A549 (cell line): Measurements from ENCODE around the gene TMEM120B. TPM values are rescaled to one million over a fixed set of nuclear protein-coding genes. Genes with fewer than 3 reads are reported as not detected.

Source experiments
- ATAC-seq, 2 experiments: fragments of 200-7000 bp in 1 of 2; fragments of >200 bp in 1 of 2; cut with Nextera tagmentation in 1 of 2; cut with Tn5 transposase in 1 of 2; 3 replicates each; pipeline versions ENCODE4 v1.8.0 to v1.9.1; 2018 to 2020; ENCODE audit warnings: mild to moderate bottlenecking in 1 of 2, moderate library complexity in 1 of 2
- CTCF ChIA-PET: fragments of 300-600 bp; sonication (Branson Sonifier 250); formaldehyde crosslinking; extraction: SDS; loops from one replicate; lab custom pipeline; 2021; ENCODE audit warnings: antibody characterized with exemption, inconsistent platforms; lab: Yijun Ruan, JAX
- POLR2A ChIA-PET: fragments of 350-600 bp; formaldehyde crosslinking; extraction: SDS; loops from one replicate; lab custom pipeline; 2021; ENCODE audit warnings: antibody characterized with exemption, inconsistent platforms; lab: Yijun Ruan, JAX
- DNase-seq, 2 experiments: peaks; one replicate each; pipeline versions ENCODE4 v3.0.0 to v3.0.0-alpha.2; 2011 to 2016; ENCODE audit warnings: low read depth in 1 of 2, low spot score in 1 of 2
- FAIRE-seq: peaks from 2 replicates; lab custom pipeline; 2011; peaks lifted over from hg19 to GRCh38; lab: Jason Lieb, UNC
- H3K27ac ChIP-seq, 2 experiments: fragments of >200 bp; sonication (Bioruptor Twin); formaldehyde crosslinking; 3 replicates each; pipeline ENCODE4 v1.5.1; 2016 to 2017
- H3K4me1 ChIP-seq: fragments of >200 bp; sonication (Bioruptor Twin); formaldehyde crosslinking; 3 replicates; pipeline ENCODE4 v1.6.1; 2016
- H3K4me2 ChIP-seq: fragments of >200 bp; sonication (Bioruptor Twin); formaldehyde crosslinking; 3 replicates; pipeline ENCODE4 v1.6.1; 2016
- H3K4me3 ChIP-seq: fragments of >200 bp; sonication (Bioruptor Twin); formaldehyde crosslinking; 3 replicates; pipeline ENCODE4 v1.5.1; 2016
- H3K9me3 ChIP-seq: fragments of >200 bp; sonication (Bioruptor Twin); formaldehyde crosslinking; 3 replicates; pipeline ENCODE4 v1.6.1; 2016
- CBX8 ChIP-seq: fragments of 200-600 bp; sonication (generic); IDR thresholded peaks from 2 replicates; pipeline ENCODE4 v1.6.1; 2016
- CHD4 ChIP-seq: fragments of 200-600 bp; sonication (generic); IDR thresholded peaks from 2 replicates; pipeline ENCODE4 v1.6.1; 2016; ENCODE audit warnings: antibody characterized with exemption, mild to moderate bottlenecking, borderline replicate concordance
- EHF ChIP-seq: fragments of 250-450 bp; sonication (Bioruptor Pico); IDR thresholded peaks from 2 replicates; pipeline ENCODE4 v1.5.0; 2020; ENCODE audit warnings: mild to moderate bottlenecking
- FOSB ChIP-seq: fragments of 250-450 bp; sonication (Bioruptor Pico); IDR thresholded peaks from 2 replicates; pipeline ENCODE4 v1.5.0; 2020; ENCODE audit warnings: mild to moderate bottlenecking, moderate library complexity
- FOSL2 ChIP-seq, 2 experiments: fragments of 450-650 bp in 1 of 2; fragments of >200 bp in 1 of 2; sonication (Bioruptor Twin) in 1 of 2; formaldehyde crosslinking; IDR thresholded peaks; 2 replicates each; pipeline versions ENCODE4 v1.5.0 to v1.6.1; 2016 to 2020; ENCODE audit warnings: mild to moderate bottlenecking in 1 of 2, moderate library complexity in 1 of 2
- GATA3 ChIP-seq: IDR thresholded peaks from 2 replicates; pipeline ENCODE4 v1.6.1; 2012; ENCODE audit warnings: borderline replicate concordance
- HDAC2 ChIP-seq: fragments of 200-600 bp; sonication (generic); IDR thresholded peaks from 2 replicates; pipeline ENCODE4 v1.6.1; 2016
- JUN ChIP-seq, 2 experiments: fragments of >200 bp; sonication (Bioruptor Twin); formaldehyde crosslinking; IDR thresholded peaks; 2 replicates in 1 of 2; 3 replicates in 1 of 2; pipeline ENCODE4 v1.6.1; 2016 to 2017
- KDM1A ChIP-seq: fragments of 200-600 bp; sonication (generic); IDR thresholded peaks from 2 replicates; pipeline ENCODE4 v1.6.1; 2016; ENCODE audit warnings: low read depth, mild to moderate bottlenecking
- KDM5A ChIP-seq: fragments of 200-600 bp; sonication (generic); IDR thresholded peaks from 2 replicates; pipeline ENCODE4 v1.6.1; 2016; ENCODE audit warnings: antibody characterized with exemption, mild to moderate bottlenecking
- MAFK ChIP-seq: fragments of 450-650 bp; IDR thresholded peaks from 2 replicates; pipeline ENCODE4 v1.6.1; 2014; ENCODE audit not compliant: partially characterized antibody
- MAZ ChIP-seq: fragments of 150-350 bp; IDR thresholded peaks from 2 replicates; pipeline ENCODE4 v1.6.1; 2014; ENCODE audit warnings: antibody characterized with exemption, low read depth, low read length, borderline replicate concordance
- NR3C1 ChIP-seq: fragments of >200 bp; sonication (Bioruptor Twin); formaldehyde crosslinking; IDR thresholded peaks from 3 replicates; pipeline ENCODE4 v1.6.1; 2017
- PHF8 ChIP-seq: fragments of 200-600 bp; sonication (generic); IDR thresholded peaks from 2 replicates; pipeline ENCODE4 v1.6.1; 2016; ENCODE audit warnings: low read depth, mild to moderate bottlenecking, antibody characterized with exemption, moderate library complexity, borderline replicate concordance
- POLR2AphosphoS2 ChIP-seq: conservative IDR thresholded peaks from 2 replicates; pipeline ENCODE4 v1.6.1; 2012; ENCODE audit warnings: low read length, improper control_type of control experiment, inconsistent platforms
- RAD21 ChIP-seq, 2 experiments: fragments of >200 bp in 1 of 2; sonication (Bioruptor Twin) in 1 of 2; formaldehyde crosslinking in 1 of 2; IDR thresholded peaks in 1 of 2; conservative IDR thresholded peaks in 1 of 2; 2 replicates in 1 of 2; 3 replicates in 1 of 2; pipeline ENCODE4 v1.6.1; 2012 to 2018; ENCODE audit warnings: inconsistent platforms in 1 of 2
- ZC3H11A ChIP-seq: fragments of 450-650 bp; IDR thresholded peaks from 2 replicates; pipeline ENCODE4 v1.6.1; 2014; ENCODE audit warnings: antibody characterized with exemption, mild to moderate bottlenecking
- whole genome bisulfite sequencing: methylation state at CpG from one replicate; pipeline ENCODE4 v1.1.6; 2017; ENCODE audit errors: missing lambda C conversion rate; 5-methylcytosine and 5-hydroxymethylcytosine counted together
- polyA plus RNA-seq, 4 experiments: library from polyadenylated mRNA; depleted of rRNA in 3 of 4; stranded (reverse); fragments of >200 nt; fragmentation: RNase III in 1 of 4; extraction: RNeasy Plus Mini Kit Qiagen cat#74134 plus additional on column Dnase treatment in 1 of 4; gene quantifications; 2 replicates in 3 of 4; 3 replicates in 1 of 4; pipeline ENCODE4 v1.2.3, GENCODE V29; 2011 to 2017
- TF ChIP-seq, protein P1 (sequence below): fragments of >200 bp; sonication (Bioruptor Twin); formaldehyde crosslinking; IDR thresholded peaks from 3 replicates; pipeline ENCODE4 v1.5.1; 2016
- TF ChIP-seq, protein P2 (sequence below): fragments of 250-450 bp; sonication (Bioruptor Pico); IDR thresholded peaks from 2 replicates; pipeline ENCODE4 v1.5.0; 2021; ENCODE audit warnings: mild to moderate bottlenecking, moderate library complexity, borderline replicate concordance
- TF ChIP-seq, protein P3 (sequence below): IDR thresholded peaks from 2 replicates; pipeline ENCODE4 v1.6.1; 2012
- TF ChIP-seq, protein P4 (sequence below): fragments of 450-650 bp; IDR thresholded peaks from 2 replicates; pipeline ENCODE4 v1.6.1; 2014; ENCODE audit warnings: antibody characterized with exemption

Gene TMEM120B
- polyA plus RNA-seq, 2 of the 4 experiments (the other 2 are of a cell fraction): 10.6 to 13.2 TPM

DNA sequence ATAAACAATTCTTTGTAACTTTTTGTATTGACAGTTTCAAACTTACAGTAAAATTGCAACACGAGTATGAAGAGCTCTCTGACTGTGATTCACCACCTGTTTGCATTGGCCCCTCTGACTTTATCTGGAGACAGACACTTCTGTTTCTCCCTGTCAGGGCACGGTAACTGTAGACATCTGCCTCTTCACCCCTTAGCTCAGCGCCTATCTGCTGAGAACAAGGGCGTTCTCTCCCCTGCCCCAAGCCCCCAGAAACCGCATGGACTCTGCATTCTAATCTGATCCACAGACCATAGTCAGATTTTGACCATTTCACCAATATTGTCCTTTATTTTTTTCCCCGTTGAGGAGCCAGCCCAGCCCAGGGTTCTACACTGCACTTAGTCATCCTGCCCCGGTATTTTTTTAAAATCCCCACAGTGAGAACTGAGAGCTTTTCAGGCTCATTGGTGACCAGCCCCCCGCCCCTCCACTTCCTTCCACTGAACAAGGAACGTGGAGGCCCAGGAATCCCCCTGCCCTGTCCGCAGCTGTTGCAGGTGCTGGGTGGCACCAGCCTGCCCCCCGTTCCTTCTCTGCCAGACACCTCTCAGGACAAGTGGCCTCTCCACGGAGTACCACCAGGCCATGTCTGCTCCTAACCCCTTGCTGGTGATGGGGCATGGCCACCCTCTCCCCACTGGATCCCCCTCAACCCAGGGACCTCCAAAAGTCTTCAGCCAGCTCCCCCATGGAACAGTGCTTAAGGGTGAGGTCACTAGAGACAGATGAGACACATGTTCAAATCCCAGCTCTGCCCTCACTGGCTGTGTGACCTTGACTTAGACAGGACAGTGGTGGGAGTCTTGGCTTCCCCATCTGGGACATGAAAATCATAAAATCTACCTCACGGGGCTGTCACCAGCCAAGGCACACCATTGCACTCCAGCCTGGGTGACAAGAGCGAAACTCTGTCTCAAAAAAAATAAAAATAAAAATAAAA is 69.7 kb downstream of the TMEM120B start (continued):
- TF ChIP-seq FOSL2 (IDR thresholded peaks at IDR 0.05) (no peak), FOSL2 (CRISPR knock-in tag; IDR thresholded peaks at IDR 0.05) (peak; percentile 34), EHF (CRISPR knock-in tag) (no peak), KDM1A (no peak), CBX8 (no peak), RAD21 (conservative IDR thresholded peaks at IDR 0.05 in 1 of 2, IDR thresholded peaks at IDR 0.05 in 1 of 2) (no peak), MAZ (no peak), HDAC2 (no peak)
- TF ChIP-seq, protein P1, sequence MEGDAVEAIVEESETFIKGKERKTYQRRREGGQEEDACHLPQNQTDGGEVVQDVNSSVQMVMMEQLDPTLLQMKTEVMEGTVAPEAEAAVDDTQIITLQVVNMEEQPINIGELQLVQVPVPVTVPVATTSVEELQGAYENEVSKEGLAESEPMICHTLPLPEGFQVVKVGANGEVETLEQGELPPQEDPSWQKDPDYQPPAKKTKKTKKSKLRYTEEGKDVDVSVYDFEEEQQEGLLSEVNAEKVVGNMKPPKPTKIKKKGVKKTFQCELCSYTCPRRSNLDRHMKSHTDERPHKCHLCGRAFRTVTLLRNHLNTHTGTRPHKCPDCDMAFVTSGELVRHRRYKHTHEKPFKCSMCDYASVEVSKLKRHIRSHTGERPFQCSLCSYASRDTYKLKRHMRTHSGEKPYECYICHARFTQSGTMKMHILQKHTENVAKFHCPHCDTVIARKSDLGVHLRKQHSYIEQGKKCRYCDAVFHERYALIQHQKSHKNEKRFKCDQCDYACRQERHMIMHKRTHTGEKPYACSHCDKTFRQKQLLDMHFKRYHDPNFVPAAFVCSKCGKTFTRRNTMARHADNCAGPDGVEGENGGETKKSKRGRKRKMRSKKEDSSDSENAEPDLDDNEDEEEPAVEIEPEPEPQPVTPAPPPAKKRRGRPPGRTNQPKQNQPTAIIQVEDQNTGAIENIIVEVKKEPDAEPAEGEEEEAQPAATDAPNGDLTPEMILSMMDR: no peak

DNA sequence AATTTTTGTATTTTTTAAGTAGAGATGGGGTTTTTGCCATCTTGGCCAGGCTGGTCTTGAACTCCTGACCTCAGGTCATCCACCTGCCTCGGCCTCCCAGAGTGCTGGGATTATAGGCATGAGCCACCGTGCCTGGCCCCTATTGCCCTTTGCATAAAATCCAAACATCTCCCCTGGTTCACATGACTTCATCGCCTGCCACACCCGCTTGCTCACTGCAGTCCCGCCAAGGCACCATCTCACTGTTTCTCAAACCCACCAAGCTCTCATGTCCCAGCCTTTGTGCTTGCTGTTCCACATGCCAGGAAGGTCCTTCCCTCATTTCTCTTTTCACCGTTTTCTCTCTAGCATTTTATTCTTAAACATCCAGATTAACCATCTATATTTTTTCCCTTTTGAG is 71.2 kb downstream of the TMEM120B start:
- Histone ChIP-seq H3K27ac (peak overlapping the region; percentile 72 to 100), H3K9me3 (no peaks in the 10 kb centered on the region), H3K4me1 (peaks cover 82% of the 10 kb centered on the region), H3K4me2 (peak overlapping the region; percentile 70), H3K4me3 (no peak overlapping the region)
- ATAC-seq (no peak), FAIRE-seq (no peak), DNase-seq (peak in 1 of 2 experiments; percentile 78)
- 20% methylated on average over 6 of the region's 6 CpGs for WGBS
- POLR2A ChIA-PET: no interaction called here
- TF ChIP-seq, protein P2, sequence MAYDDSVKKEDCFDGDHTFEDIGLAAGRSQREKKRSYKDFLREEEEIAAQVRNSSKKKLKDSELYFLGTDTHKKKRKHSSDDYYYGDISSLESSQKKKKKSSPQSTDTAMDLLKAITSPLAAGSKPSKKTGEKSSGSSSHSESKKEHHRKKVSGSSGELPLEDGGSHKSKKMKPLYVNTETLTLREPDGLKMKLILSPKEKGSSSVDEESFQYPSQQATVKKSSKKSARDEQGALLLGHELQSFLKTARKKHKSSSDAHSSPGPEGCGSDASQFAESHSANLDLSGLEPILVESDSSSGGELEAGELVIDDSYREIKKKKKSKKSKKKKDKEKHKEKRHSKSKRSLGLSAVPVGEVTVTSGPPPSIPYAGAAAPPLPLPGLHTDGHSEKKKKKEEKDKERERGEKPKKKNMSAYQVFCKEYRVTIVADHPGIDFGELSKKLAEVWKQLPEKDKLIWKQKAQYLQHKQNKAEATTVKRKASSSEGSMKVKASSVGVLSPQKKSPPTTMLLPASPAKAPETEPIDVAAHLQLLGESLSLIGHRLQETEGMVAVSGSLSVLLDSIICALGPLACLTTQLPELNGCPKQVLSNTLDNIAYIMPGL (CRISPR knock-in tag): no peak
- TF ChIP-seq NR3C1 (no peak), MAFK (no peak), GATA3 (no peak), POLR2AphosphoS2 (peak; percentile 85; the same call in 1 of the 2 replicates), JUN (IDR thresholded peaks at IDR 0.05) (peak in 1 of 2 experiments; percentile 28; a peak in 1 of 5 replicates), ZC3H11A (0 out of 2 replicates have a peak, but pooled peaks have one; percentile 11), FOSB (0 out of 2 replicates have a peak, but pooled peaks have one; percentile 17), PHF8 (no peak), KDM5A (no peak), CHD4 (no peak)
- TF ChIP-seq, protein P3, sequence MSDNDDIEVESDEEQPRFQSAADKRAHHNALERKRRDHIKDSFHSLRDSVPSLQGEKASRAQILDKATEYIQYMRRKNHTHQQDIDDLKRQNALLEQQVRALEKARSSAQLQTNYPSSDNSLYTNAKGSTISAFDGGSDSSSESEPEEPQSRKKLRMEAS: no peak; the same call in 1 of the 2 replicates
- TF ChIP-seq, protein P4, sequence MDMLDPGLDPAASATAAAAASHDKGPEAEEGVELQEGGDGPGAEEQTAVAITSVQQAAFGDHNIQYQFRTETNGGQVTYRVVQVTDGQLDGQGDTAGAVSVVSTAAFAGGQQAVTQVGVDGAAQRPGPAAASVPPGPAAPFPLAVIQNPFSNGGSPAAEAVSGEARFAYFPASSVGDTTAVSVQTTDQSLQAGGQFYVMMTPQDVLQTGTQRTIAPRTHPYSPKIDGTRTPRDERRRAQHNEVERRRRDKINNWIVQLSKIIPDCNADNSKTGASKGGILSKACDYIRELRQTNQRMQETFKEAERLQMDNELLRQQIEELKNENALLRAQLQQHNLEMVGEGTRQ: no peak
- CTCF ChIA-PET: interaction anchor here (1.2 to 72.2 kb wide), 6 partner anchors 2 to 236 kb away, joined by 3 to 2657 read pairs (median 258); partner anchors contain the start of genes RHOF and SETD1B
